ENCODE data around the gene ELOVL1.

The ELOVL1 gene

DNA sequence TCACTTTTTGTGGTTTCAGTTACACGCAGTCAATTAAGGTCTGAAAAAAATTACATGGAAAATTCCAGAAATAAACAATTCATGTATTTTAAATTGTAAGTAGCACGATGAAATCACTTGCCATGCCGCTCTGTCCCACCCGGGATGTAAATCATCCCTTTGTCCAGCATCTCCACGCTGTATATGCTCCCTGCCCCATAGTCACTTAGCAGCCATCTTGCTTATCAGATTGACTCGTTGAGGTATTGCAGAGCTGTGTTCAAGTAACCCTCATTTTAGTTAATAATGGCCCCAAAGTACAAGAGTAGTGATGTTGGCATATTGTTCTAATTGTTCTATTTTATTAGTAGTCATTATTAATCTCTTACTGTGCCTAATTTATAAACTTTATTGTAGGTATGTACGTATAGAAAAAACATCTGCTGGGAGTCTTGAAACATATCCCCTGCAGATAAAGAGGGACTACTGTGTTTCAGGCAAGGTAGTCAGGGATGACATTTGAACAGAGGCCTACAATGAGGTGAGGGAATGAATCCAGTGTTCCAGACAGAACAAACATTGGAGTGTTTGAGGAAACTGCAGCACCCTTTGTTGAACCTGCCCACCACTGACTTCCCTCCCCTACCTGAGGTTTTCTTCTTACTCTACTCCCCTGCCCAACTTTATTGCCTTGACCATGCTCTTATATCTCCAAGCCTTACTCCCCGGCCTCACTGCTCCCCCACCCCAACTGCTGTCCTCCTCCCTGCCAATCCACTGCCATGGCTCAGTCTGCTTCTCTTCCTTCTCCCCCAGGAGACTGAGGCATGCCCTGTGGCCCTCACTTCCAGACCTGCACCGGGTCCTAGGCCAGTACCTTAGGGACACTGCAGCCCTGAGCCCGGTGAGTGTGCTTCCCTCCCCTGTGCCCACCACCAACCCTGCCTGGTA, 16.1 kb downstream of the ELOVL1 start:
- ATAC-seq (no peak), DNase-seq (no peak)
- H3K9me3 Mint-ChIP-seq: no peaks in the 10 kb centered on the region
- H3K4me3 Mint-ChIP-seq: no peak overlapping the region
- no peaks in the 10 kb centered on the region for H3K27me3 Mint-ChIP-seq
- peaks cover 16% of the 10 kb centered on the region for H3K4me1 Mint-ChIP-seq
- no peak overlapping the region for H3K27ac Mint-ChIP-seq

DNA sequence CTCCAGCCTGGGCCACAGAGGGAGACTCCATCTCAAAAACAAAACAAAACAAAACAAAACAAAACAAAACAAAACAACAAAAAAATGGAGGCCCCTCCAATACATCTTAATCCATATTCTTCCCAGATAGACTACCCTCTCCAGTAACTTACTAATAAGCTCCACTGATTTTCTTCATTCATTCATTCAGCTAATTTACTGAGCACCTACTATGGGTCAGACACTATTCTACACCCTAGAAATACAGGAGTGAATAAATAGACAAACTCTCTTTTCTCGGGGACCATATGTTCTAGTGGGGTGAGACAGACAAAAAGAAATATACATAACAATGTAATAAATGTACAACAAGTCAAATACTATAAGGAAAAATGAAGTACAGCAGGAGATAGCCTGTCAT, 16.8 kb downstream of the ELOVL1 start:
- peaks cover 16% of the 10 kb centered on the region for H3K4me1 Mint-ChIP-seq
- DNase-seq (no peak), ATAC-seq (no peak)
- H3K4me3 Mint-ChIP-seq: no peak overlapping the region
- no peaks in the 10 kb centered on the region for H3K27me3 Mint-ChIP-seq
- peak overlapping the region in 1 of 2 donors; percentile 85 for H3K27ac Mint-ChIP-seq
- H3K9me3 Mint-ChIP-seq: no peaks in the 10 kb centered on the region

DNA sequence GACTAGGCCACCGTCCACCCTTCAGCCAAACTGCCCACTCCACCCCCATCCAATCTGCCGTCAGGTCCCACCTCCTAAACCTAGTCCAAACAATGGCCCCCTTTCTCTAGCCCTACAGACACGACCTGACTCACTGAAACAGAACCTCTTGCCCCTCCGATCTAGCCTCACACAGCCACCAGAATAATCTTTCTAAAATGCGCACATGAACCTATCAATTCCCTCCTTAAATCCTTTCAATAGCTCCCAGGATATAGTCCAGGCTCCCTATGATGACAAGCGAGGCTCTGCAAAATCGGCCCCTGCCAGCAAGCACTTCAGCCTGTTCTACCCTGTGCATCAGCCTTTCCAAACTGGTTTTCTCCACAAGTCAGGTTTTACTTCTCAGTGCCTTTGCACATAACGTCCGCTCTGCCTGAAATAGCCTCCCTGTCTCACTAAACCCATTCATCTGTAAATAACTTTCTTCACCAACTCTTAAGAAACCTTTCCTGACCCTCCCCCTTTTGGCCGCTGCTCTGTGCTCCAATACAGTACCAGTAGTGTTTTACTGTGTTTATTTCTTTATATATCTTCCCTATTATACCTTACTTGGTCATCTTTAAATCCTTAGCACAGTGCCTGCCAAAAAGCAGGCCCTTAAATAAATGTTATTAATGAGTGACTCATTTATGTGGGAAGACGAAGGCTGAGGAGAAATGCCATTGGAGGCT, 18.1 kb downstream of the ELOVL1 start:
- Mint-ChIP-seq H3K27ac (peak overlapping the region; percentile 63 to 94), H3K4me1 (peaks cover 16% of the 10 kb centered on the region), H3K4me3 (peak overlapping the region; percentile 53 to 59), H3K9me3 (no peaks in the 10 kb centered on the region), H3K27me3 (no peaks in the 10 kb centered on the region)
- DNase-seq (no peak), ATAC-seq (no peak)

DNA sequence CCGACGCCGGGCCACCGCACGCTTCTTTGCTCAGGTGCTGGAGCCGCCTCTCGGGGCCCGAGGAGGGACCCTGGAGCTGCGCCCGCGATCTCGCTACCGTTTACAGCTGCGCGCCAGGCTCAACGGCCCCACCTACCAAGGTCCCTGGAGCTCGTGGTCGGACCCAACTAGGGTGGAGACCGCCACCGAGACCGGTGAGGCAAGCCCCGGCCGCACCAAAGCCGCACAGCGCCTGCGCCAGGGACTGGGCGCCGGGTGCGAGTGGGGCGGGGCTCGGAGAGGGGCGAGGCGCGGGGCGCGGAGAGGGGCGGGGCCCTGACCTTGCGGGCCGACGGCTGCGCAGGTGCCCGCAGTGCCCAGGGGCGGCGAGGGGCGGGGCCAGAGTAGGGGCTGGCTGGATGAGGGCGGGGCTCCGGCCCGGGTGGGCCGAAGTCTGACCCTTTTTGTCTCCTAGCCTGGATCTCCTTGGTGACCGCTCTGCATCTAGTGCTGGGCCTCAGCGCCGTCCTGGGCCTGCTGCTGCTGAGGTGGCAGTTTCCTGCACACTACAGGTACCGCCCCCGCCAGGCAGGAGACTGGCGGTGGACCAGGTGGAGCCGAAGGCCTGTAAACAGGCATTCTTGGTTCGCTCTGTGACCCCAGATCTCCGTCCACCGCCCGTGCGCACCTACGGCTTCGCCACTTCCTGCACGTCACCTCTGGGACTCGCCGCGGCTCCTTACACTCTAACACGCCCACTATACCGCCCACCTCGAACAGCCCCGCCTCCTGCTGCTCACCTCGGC, 18.8 kb downstream of the ELOVL1 start:
- peaks cover 16% of the 10 kb centered on the region for H3K4me1 Mint-ChIP-seq
- no peaks in the 10 kb centered on the region for H3K9me3 Mint-ChIP-seq
- no peaks in the 10 kb centered on the region for H3K27me3 Mint-ChIP-seq
- peak; percentile 83 for ATAC-seq
- peak overlapping the region; percentile 59 to 94 for H3K27ac Mint-ChIP-seq
- H3K4me3 Mint-ChIP-seq: peak overlapping the region; percentile 53 to 59
- peak; percentile 55 to 61 for DNase-seq

DNA sequence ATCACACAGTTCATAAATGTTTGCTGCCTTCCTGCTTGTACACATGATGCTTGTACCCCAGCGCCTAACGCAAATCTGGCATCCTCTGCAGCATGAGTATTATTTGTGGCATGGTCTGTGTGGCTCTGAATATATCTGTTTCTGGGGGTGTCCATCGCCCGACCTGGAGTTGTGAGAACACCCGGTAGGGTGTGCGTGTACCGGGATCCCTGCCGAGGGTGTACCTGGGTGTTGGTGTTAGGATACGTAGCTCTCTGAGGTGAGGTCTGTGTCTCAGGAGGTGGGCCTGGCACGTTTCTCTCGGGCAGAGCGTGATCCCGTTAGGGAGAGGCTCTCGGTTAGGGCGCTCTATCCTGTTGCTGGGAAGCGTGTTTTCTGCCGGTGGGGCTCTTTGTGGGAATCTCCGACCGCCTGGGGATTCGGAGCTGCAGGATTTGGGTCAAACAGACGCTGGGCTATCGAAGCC, 19.4 kb downstream of the ELOVL1 start:
- Mint-ChIP-seq H3K4me3 (peak overlapping the region; percentile 14 to 51), H3K27me3 (no peaks in the 10 kb centered on the region), H3K27ac (no peak overlapping the region), H3K9me3 (no peaks in the 10 kb centered on the region), H3K4me1 (peaks cover 16% of the 10 kb centered on the region)
- ATAC-seq (no peak), DNase-seq (no peak)

DNA sequence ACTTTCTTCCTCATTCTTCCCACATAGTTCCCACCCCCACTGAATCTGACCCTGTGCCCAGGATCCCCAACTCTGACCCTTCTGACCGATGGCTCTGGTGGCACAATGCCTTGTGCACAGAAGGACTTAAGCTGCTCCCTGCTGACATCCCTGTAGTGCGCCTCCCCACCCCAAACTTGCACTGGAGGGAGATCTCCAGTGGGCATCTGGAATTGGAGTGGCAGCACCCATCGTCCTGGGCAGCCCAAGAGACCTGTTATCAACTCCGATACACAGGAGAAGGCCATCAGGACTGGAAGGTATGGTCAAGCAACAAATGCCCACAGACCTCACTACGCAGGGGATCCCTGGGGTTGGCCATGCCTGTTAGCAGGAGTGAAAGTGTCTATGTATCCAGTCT, 21.2 kb downstream of the ELOVL1 start:
- no peaks in the 10 kb centered on the region for H3K9me3 Mint-ChIP-seq
- H3K4me1 Mint-ChIP-seq: peaks cover 16% of the 10 kb centered on the region
- H3K27ac Mint-ChIP-seq: no peak overlapping the region
- no peak for DNase-seq
- ATAC-seq: no peak
- H3K4me3 Mint-ChIP-seq: no peak overlapping the region
- H3K27me3 Mint-ChIP-seq: no peaks in the 10 kb centered on the region

DNA sequence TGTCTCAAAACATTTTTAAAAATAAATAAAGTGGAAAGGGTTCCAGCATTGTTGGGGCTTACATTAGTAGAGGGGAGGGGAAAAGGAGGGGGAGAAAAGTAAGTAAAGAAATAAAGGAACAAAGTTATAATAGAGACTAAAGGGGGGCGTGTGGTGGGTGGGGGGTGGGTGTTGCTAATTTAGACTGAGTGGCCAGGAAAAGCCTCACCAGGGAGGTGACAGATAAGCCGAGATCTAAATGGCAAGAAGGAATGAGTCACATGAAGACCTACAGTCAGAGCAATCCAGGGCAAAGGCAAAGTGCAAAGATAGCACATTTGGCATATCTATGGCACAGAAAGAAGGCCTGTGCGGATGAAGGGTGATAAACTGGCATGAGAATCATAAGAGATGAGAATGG, 22.7 kb downstream of the ELOVL1 start:
- no peak for ATAC-seq
- no peak overlapping the region for H3K27ac Mint-ChIP-seq

DNA sequence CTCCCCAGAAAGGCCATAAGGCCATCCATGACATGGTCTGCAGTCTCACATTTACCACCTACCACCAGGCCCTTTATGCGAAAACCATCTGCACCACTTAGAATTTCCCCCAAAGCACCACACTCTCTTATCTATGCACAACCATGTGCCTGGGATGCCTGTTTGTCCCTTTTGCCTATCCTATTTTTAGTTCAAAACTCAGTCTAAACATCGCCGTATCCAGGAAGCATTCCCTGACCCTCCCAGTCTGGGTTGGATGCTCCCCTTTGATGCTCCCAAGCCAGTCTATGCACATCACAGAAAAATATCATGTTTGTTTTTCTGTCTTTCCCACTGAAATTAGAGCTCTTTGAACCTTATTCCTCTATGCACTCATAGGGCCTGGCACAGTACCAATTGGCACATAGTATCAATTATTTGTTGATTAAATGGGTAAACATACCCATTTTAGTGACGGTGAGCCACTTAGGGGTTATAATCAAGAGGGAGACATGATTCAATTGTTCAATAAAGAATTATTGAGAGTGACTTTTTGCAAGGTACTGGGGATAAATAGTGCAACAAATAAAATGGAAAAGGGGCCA, 23.5 kb downstream of the ELOVL1 start:
- no peak overlapping the region for H3K4me3 Mint-ChIP-seq
- no peak for ATAC-seq
- H3K27ac Mint-ChIP-seq: no peak overlapping the region
- no peaks in the 10 kb centered on the region for H3K27me3 Mint-ChIP-seq
- DNase-seq: no peak
- peaks cover 8% of the 10 kb centered on the region for H3K4me1 Mint-ChIP-seq
- no peaks in the 10 kb centered on the region for H3K9me3 Mint-ChIP-seq

More for the DNA sequence above, 22.7 kb downstream of the ELOVL1 start:
- H3K4me1 Mint-ChIP-seq: peaks cover 15% of the 10 kb centered on the region
- no peak overlapping the region for H3K4me3 Mint-ChIP-seq
- no peak for DNase-seq
- no peaks in the 10 kb centered on the region for H3K27me3 Mint-ChIP-seq
- H3K9me3 Mint-ChIP-seq: no peaks in the 10 kb centered on the region

DNA sequence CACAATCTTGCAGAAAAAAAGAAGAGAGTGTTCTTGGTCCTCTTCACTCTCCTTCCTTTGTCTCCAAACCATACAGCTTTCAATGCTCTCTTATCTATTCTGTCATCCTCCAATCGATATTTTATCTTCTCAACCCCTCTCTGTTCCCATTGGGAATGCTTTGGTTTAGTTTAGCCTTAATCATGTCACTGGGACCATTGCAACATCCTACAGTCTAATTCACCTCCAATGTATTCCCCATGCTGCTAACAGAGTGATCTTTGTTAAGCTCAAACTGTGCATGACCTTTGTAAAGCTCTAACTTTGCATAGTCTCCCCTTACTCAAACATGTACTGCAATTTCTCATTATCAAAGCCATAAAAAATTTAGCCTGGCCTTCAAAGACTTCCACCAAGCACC, 27.3 kb downstream of the ELOVL1 start:
- ATAC-seq (no peak), DNase-seq (no peak)
- Mint-ChIP-seq H3K4me1 (no peaks in the 10 kb centered on the region), H3K4me3 (no peak overlapping the region), H3K27ac (no peak overlapping the region), H3K9me3 (no peaks in the 10 kb centered on the region), H3K27me3 (no peaks in the 10 kb centered on the region)

DNA sequence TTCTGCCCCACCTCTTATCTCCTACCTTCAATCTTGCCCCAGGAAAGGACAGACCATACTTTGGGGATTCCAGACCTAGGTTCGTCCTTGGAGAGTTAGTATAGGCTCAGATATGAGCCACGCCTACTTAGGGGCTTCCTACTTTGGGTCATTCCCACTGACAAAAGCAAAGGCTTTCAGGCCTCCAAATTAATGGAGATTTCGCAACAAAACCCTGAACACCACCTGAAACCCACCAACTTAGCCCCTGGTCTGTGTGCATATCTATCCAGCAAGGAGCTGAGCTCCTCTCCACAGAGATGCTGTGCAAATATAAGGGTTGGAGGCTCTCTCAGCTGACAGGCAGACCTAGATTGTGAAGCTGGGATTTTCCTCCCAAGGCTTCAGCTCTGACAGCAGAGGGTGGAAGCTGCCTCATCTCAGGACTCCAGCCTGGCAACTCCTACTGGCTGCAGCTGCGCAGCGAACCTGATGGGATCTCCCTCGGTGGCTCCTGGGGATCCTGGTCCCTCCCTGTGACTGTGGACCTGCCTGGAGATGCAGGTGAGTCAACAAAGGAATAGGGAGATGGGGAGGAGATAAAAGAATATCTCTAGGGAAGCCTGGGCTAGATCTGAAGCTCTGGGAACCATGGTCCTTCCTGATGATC, 28.1 kb downstream of the ELOVL1 start:
- ATAC-seq: no peak
- Mint-ChIP-seq H3K4me1 (no peaks in the 10 kb centered on the region), H3K27ac (no peak overlapping the region)

DNA sequence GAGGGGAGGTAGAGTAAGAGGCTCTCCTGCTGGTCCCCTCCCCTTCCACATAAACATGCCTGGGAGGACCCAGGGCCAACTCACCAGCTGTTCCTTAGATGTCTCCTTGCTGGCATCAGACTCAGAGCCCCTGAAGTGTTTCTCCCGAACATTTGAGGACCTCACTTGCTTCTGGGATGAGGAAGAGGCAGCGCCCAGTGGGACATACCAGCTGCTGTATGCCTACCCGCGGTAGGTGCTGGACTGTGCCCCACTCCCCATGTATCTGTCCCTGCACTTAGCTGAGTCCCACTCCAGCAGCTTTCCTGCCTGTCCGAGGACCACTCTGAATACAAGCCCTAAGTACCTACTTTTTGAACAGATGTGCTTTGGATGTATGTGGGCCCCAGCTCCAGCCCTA, 29.8 kb downstream of the ELOVL1 start:
- peak overlapping the region in 1 of 2 donors; percentile 29 for H3K27ac Mint-ChIP-seq
- H3K27me3 Mint-ChIP-seq: no peaks in the 10 kb centered on the region
- no peaks in the 10 kb centered on the region for H3K4me1 Mint-ChIP-seq
- no peak for DNase-seq
- ATAC-seq: no peak
- no peak overlapping the region for H3K4me3 Mint-ChIP-seq
- no peaks in the 10 kb centered on the region for H3K9me3 Mint-ChIP-seq

More for the DNA sequence above, 28.1 kb downstream of the ELOVL1 start:
- Mint-ChIP-seq H3K4me3 (no peak overlapping the region), H3K9me3 (no peaks in the 10 kb centered on the region), H3K27me3 (no peaks in the 10 kb centered on the region)
- DNase-seq: no peak

DNA sequence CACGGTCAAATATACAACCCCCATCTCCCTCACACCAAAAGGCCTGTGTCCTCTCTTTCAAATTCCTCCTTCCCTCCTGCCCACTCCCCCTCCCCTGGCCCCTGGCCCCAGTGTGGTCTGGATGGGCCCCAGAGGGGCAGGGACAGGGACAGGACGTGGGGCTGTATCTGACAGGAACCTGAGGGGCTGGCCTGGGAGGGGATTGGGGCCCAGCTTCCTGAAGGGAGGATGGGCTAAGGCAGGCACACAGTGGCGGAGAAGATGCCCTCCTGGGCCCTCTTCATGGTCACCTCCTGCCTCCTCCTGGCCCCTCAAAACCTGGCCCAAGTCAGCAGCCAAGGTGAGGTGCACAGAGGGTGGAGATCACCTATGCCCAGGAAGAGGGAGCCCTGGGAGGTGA, 30.2 kb downstream of the ELOVL1 start, which contains the start of gene MPL:
Gene MPL (plus strand): TSS at position 231 of the 400 bp plus-strand sequence. CDS start 31 bp downstream, at position 262.
- Mint-ChIP-seq H3K4me1 (no peaks in the 10 kb centered on the region), H3K9me3 (no peaks in the 10 kb centered on the region), H3K4me3 (no peak within 1 kb of the TSS), H3K27ac (peak within 1 kb of the TSS; percentile 29 to 42), H3K27me3 (no peaks in the 10 kb centered on the region)
- ATAC-seq: peak; percentile 39
- DNase-seq: no peak

DNA sequence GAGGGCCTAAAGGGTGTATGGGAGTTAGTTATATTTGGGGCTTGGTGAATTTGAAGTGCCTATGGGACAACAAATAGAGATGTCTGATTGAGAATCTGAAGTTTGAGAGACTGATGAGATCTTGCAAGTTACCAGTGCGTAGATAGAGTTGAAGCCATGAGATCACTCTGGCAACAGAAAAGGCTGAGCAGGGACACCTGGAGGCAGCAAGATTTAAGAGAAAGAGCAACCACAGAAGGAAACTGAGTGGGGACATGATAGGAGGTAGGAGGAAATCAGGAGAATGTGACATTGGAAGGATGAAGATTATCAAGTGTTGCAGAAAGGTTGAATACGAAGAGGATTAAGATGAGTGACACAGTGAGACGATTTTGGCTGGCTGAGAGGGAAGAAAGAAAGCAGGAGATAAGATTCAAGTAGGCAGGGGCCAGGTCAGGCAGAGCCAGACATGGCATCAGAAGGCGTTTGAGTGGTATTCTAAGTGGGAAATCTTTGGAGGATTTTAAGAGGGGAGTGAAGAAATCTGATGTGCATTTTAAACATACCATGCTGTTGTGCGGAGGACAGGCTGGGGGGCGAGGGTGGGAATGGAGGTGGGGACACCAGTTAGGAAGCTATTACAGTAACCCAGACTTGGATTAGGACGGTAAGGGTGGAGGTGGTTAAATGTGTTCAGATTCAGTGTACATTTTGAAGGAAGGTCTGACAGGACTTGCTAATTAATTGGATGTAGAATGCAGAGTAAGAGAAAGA, 33.2 kb downstream of the ELOVL1 start:
- no peak for DNase-seq
- no peak overlapping the region for H3K4me3 Mint-ChIP-seq
- no peaks in the 10 kb centered on the region for H3K9me3 Mint-ChIP-seq
- H3K27me3 Mint-ChIP-seq: no peaks in the 10 kb centered on the region
- ATAC-seq: no peak
- H3K4me1 Mint-ChIP-seq: peaks cover 13% of the 10 kb centered on the region
- H3K27ac Mint-ChIP-seq: peak overlapping the region in 1 of 2 donors; percentile 28

DNA sequence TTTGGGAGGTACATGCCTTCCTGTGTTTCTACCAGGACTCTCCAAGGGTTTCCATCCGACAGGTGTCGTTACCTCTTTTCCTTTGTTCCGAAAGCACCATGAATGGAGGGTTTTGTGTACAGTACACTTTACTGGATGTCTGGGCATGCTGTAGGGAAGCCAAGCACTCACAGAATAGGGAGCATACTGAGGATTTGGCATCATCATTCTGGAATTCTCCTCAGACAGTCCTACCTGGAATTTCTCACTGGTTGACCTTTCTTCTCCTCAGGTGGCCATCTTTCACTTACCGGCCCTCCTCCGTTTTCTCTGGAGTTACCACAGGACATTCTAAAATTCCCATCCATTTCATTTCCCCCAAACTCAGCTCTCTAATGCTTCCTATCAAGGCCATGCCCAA, 36.1 kb downstream of the ELOVL1 start:
- Mint-ChIP-seq H3K27me3 (no peaks in the 10 kb centered on the region), H3K27ac (no peak overlapping the region), H3K9me3 (peaks cover 0 to 11% of the 10 kb centered on the region in 2 donors), H3K4me3 (no peak overlapping the region), H3K4me1 (peaks cover 23% of the 10 kb centered on the region)
- no peak for DNase-seq
- ATAC-seq: no peak

All from stimulated activated naive CD8-positive, alpha-beta T cell treated with anti-CD3 and anti-CD28 coated beads, Interleukin-15, amount 100 ng/mL, for 72 hours (primary cell).